H1 (cell line): ENCODE data around the gene EFHD1. TPM values are rescaled to one million over a fixed set of nuclear protein-coding genes. Genes with fewer than 3 reads are reported as not detected.

ENCODE experiments used
- CTCF ChIA-PET: fragments of 300-600 bp; sonication (Branson Sonifier 250); formaldehyde crosslinking; loops from one replicate; lab custom pipeline; 2021; ENCODE audit not compliant: partially characterized antibody; lab: Charles Lee
- POLR2A ChIA-PET: fragments of 300-600 bp; sonication (Branson Sonifier 250); formaldehyde crosslinking; loops from one replicate; lab custom pipeline; 2021; ENCODE audit warnings: inconsistent platforms; ENCODE audit not compliant: partially characterized antibody; lab: Charles Lee
- DNase-seq, 2 experiments: peaks; one replicate each; pipeline versions ENCODE4 v3.0.0 to v3.0.0-alpha.2; 2010 to 2022; ENCODE audit warnings: low spot score in 2 of 2, low read depth in 1 of 2, mixed read lengths in 1 of 2
- FAIRE-seq: peaks from 2 replicates; lab custom pipeline; 2011; peaks lifted over from hg19 to GRCh38; lab: Jason Lieb, UNC
- H2AFZ ChIP-seq: 2 replicates; pipeline ENCODE4 v1.8.1; 2012; ENCODE audit warnings: low read length, inconsistent platforms
- H2AK5ac ChIP-seq: 2 replicates; pipeline ENCODE4 v1.6.1; 2013; ENCODE audit warnings: low read depth, low read length
- H2BK120ac ChIP-seq: replicated peaks from 2 replicates; pipeline ENCODE3; 2013; ENCODE audit warnings: low read depth, low read length, inconsistent platforms
- H2BK12ac ChIP-seq: 2 replicates; pipeline ENCODE4 v1.6.1; 2013; ENCODE audit warnings: low read depth, low read length
- H2BK15ac ChIP-seq: 2 replicates; pipeline ENCODE4 v1.6.1; 2013; ENCODE audit warnings: low read length
- H2BK20ac ChIP-seq: 2 replicates; pipeline ENCODE4 v1.6.1; 2013; ENCODE audit warnings: low read length
- H2BK5ac ChIP-seq: 2 replicates; pipeline ENCODE4 v1.6.1; 2013; ENCODE audit warnings: low read depth, low read length
- H3K14ac ChIP-seq: 2 replicates; pipeline ENCODE4 v1.6.1; 2013; ENCODE audit warnings: inconsistent platforms; ENCODE audit not compliant: insufficient read length
- H3K18ac ChIP-seq: 2 replicates; pipeline ENCODE4 v1.6.1; 2013; ENCODE audit warnings: low read length; ENCODE audit errors: extremely low read depth
- H3K23ac ChIP-seq: 2 replicates; pipeline ENCODE4 v1.6.1; 2013; ENCODE audit warnings: inconsistent platforms; ENCODE audit not compliant: insufficient read length
- H3K23me2 ChIP-seq: 2 replicates; pipeline ENCODE4 v1.6.1; 2013; ENCODE audit warnings: low read depth, low read length
- H3K27ac ChIP-seq: 2 replicates; pipeline ENCODE4 v1.6.1; 2011; ENCODE audit warnings: low read depth, low read length, inconsistent platforms
- H3K27me3 ChIP-seq, 4 experiments: replicated peaks in 1 of 4; 1 replicate in 1 of 4; 2 replicates in 3 of 4; pipeline versions ENCODE4 v1.6.1 to v1.8.1; 2011 to 2013; ENCODE audit warnings: low read length in 3 of 4, mild to moderate bottlenecking in 3 of 4, inconsistent platforms in 2 of 4, mixed read lengths in 2 of 4, moderate library complexity in 1 of 4; ENCODE audit not compliant: control insufficient read depth in 3 of 4, insufficient read depth in 3 of 4; ENCODE audit errors: extremely low read depth in 1 of 4
- H3K36me3 ChIP-seq, 4 experiments: 2 replicates each; pipeline versions ENCODE4 v1.6.1 to v1.8.1; 2011 to 2013; ENCODE audit warnings: mild to moderate bottlenecking in 4 of 4, low read length in 3 of 4, moderate library complexity in 2 of 4, control low read depth in 1 of 4, inconsistent platforms in 1 of 4; ENCODE audit not compliant: insufficient read depth in 4 of 4, control insufficient read depth in 2 of 4
- H3K4ac ChIP-seq: replicated peaks from 2 replicates; pipeline ENCODE3; 2013; ENCODE audit warnings: low read length, low read depth, mixed read lengths, inconsistent platforms; ENCODE audit not compliant: insufficient read length
- H3K4me1 ChIP-seq, 4 experiments: replicated peaks in 1 of 4; 1 replicate in 1 of 4; 2 replicates in 3 of 4; pipeline versions ENCODE4 v1.6.1 to v1.8.1; 2011 to 2013; ENCODE audit warnings: low read length in 3 of 4, inconsistent platforms in 2 of 4, mixed read lengths in 1 of 4; ENCODE audit not compliant: insufficient read depth in 4 of 4, control insufficient read depth in 3 of 4
- H3K4me2 ChIP-seq, 2 experiments: 2 replicates each; pipeline versions ENCODE4 v1.6.1 to v1.8.1; 2011 to 2013; ENCODE audit warnings: low read depth in 2 of 2, low read length in 2 of 2, control low read depth in 1 of 2, inconsistent platforms in 1 of 2, mild to moderate bottlenecking in 1 of 2; ENCODE audit not compliant: insufficient read depth in 1 of 2
- H3K4me3 ChIP-seq, 4 experiments: fragments of 200-600, 300-600 bp in 1 of 4; sonication (generic), shearing (Covaris generic), sonication (Bioruptor Twin) in 1 of 4; 2 replicates each; pipeline versions ENCODE4 v1.5.1 to v1.8.1; 2011 to 2016; ENCODE audit warnings: low read length in 4 of 4, low read depth in 3 of 4, control low read depth in 2 of 4, inconsistent platforms in 2 of 4, mild to moderate bottlenecking in 2 of 4, mixed read lengths in 1 of 4, moderate library complexity in 1 of 4; ENCODE audit not compliant: insufficient read depth in 2 of 4; ENCODE audit errors: extremely low read depth in 1 of 4
- H3K56ac ChIP-seq: replicated peaks from 2 replicates; pipeline ENCODE3; 2013; ENCODE audit warnings: low read depth, mild to moderate bottlenecking, mixed read lengths, low read length, inconsistent platforms; ENCODE audit not compliant: insufficient read length
- H3K79me1 ChIP-seq: 2 replicates; pipeline ENCODE4 v1.6.1; 2013; ENCODE audit warnings: low read depth, low read length, control low read depth
- H3K79me2 ChIP-seq, 2 experiments: 2 replicates each; pipeline versions ENCODE4 v1.6.1 to v1.8.1; 2012 to 2013; ENCODE audit warnings: low read length in 2 of 2, mild to moderate bottlenecking in 2 of 2, inconsistent platforms in 1 of 2; ENCODE audit not compliant: insufficient read depth in 2 of 2, control insufficient read depth in 1 of 2
- H3K9ac ChIP-seq, 4 experiments: replicated peaks in 1 of 4; 1 replicate in 1 of 4; 2 replicates in 3 of 4; pipeline versions ENCODE4 v1.6.1 to v1.8.1; 2011 to 2013; ENCODE audit warnings: low read depth in 3 of 4, low read length in 3 of 4, control low read depth in 2 of 4, mild to moderate bottlenecking in 2 of 4, moderate library complexity in 2 of 4, inconsistent platforms in 1 of 4; ENCODE audit errors: extremely low read depth in 1 of 4
- H3K9me3 ChIP-seq, 2 experiments: 2 replicates each; pipeline versions ENCODE4 v1.6.1 to v1.8.1; 2012 to 2013; ENCODE audit warnings: mild to moderate bottlenecking in 2 of 2, moderate library complexity in 2 of 2, control low read depth in 1 of 2, inconsistent platforms in 1 of 2, low read depth in 1 of 2, low read length in 1 of 2, mixed read lengths in 1 of 2; ENCODE audit not compliant: insufficient read depth in 2 of 2
- H4K20me1 ChIP-seq, 2 experiments: replicated peaks in 1 of 2; 2 replicates each; pipeline versions ENCODE3 to v1.8.1; 2011 to 2013; ENCODE audit warnings: inconsistent platforms in 2 of 2, low read length in 2 of 2, mild to moderate bottlenecking in 1 of 2; ENCODE audit not compliant: insufficient read depth in 2 of 2, control insufficient read depth in 1 of 2
- H4K5ac ChIP-seq: 2 replicates; pipeline ENCODE4 v1.6.1; 2013; ENCODE audit warnings: low read length, low read depth, mixed read lengths, inconsistent platforms; ENCODE audit not compliant: insufficient read length
- H4K8ac ChIP-seq: 2 replicates; pipeline ENCODE4 v1.8.0; 2013; ENCODE audit warnings: mild to moderate bottlenecking, moderate library complexity, low read length, inconsistent platforms; ENCODE audit not compliant: insufficient read depth; ENCODE audit errors: extremely low read depth
- H4K91ac ChIP-seq: replicated peaks from 2 replicates; pipeline ENCODE3; 2013; ENCODE audit warnings: low read length, mixed read lengths, inconsistent platforms; ENCODE audit not compliant: insufficient read length
- BACH1 ChIP-seq: IDR thresholded peaks from 2 replicates; pipeline ENCODE4 v1.6.1; 2012; ENCODE audit warnings: low read length, improper control_type of control experiment
- CBX5 ChIP-seq: fragments of 300-800, 300-1000 bp; sonication (generic); IDR thresholded peaks from 2 replicates; pipeline ENCODE4 v1.7.1; 2016; ENCODE audit warnings: antibody characterized with exemption, low read length, low read depth
- CBX8 ChIP-seq: fragments of 300-800, 300-1000 bp; sonication (generic); IDR thresholded peaks from 2 replicates; pipeline ENCODE4 v1.7.1; 2016; ENCODE audit warnings: low read depth, low read length, borderline replicate concordance
- CEBPB ChIP-seq: IDR thresholded peaks from 2 replicates; pipeline ENCODE4 v1.6.1; 2012; ENCODE audit warnings: low read depth, low read length
- EZH2 ChIP-seq: fragments of 200-600 bp; sonication (generic); IDR thresholded peaks from 2 replicates; pipeline ENCODE4 v1.7.1; 2012; ENCODE audit warnings: low read depth, mild to moderate bottlenecking, moderate library complexity, low read length, inconsistent platforms; ENCODE audit not compliant: severe bottlenecking
- GABPA ChIP-seq: IDR thresholded peaks from 2 replicates; pipeline ENCODE4 v1.6.1; 2011; ENCODE audit warnings: mild to moderate bottlenecking, low read length, moderate library complexity, borderline replicate concordance; ENCODE audit not compliant: insufficient read depth
- JUN ChIP-seq: IDR thresholded peaks from 2 replicates; pipeline ENCODE4 v1.6.1; 2011; ENCODE audit warnings: low read depth, mild to moderate bottlenecking, improper control_type of control experiment, low read length
- KDM4A ChIP-seq: IDR thresholded peaks from one replicate; pipeline ENCODE4 v1.7.1; 2012; ENCODE audit warnings: low read depth, mild to moderate bottlenecking, moderate library complexity, low read length, inconsistent platforms; ENCODE audit not compliant: severe bottlenecking
- MAX ChIP-seq: IDR thresholded peaks from 2 replicates; pipeline ENCODE4 v1.6.1; 2012; ENCODE audit warnings: inconsistent platforms
- SIN3A ChIP-seq, 2 experiments: IDR thresholded peaks in 1 of 2; conservative IDR thresholded peaks in 1 of 2; 2 replicates each; pipeline ENCODE4 v1.6.1; 2011 to 2012; ENCODE audit warnings: low read length in 2 of 2, improper control_type of control experiment in 1 of 2, low read depth in 1 of 2, mild to moderate bottlenecking in 1 of 2
- SIRT6 ChIP-seq: IDR thresholded peaks from one replicate; pipeline ENCODE4 v1.7.1; 2012; ENCODE audit warnings: low read length, inconsistent platforms
- TCF12 ChIP-seq: IDR thresholded peaks from 2 replicates; pipeline ENCODE4 v1.6.1; 2011; ENCODE audit warnings: low read depth, mild to moderate bottlenecking, low read length
- YY1 ChIP-seq: IDR thresholded peaks from 2 replicates; pipeline ENCODE4 v1.6.1; 2011; ENCODE audit warnings: low read depth, mild to moderate bottlenecking, low read length
- WGBS, 2 experiments: shearing (Covaris generic) in 1 of 2; methylation state at CpG; one replicate each; pipeline versions ENCODE4 v1.1.6 to v1.1.7; 2013 to 2015; ENCODE audit warnings: low lambda C conversion rate in 2 of 2, mixed read lengths in 2 of 2, inconsistent platforms in 1 of 2, low coverage in 1 of 2, missing lambda C conversion rate in 1 of 2; ENCODE audit not compliant: insufficient replicate concordance in 2 of 2, insufficient coverage in 1 of 2, insufficient read length in 1 of 2; ENCODE audit errors: extremely low coverage in 1 of 2, missing lambda C conversion rate in 1 of 2; 5-methylcytosine and 5-hydroxymethylcytosine counted together
- polyA plus RNA-seq, 7 experiments: library from polyadenylated mRNA; depleted of rRNA in 3 of 7; stranded (reverse) in 5 of 7; unstranded in 2 of 7; fragments of >200 nt in 5 of 7; fragments of 200-250 nt in 2 of 7; gene quantifications; 1 replicate in 5 of 7; 2 replicates in 1 of 7; 4 replicates in 1 of 7; pipeline versions ENCODE4 v1.2.1 to v1.2.3, GENCODE V29; 2011 to 2013; ENCODE audit warnings: missing spikeins in 2 of 7, mixed read lengths in 2 of 7
- total RNA-seq: library from RNA; stranded (reverse); fragmentation: NEBNext Ultra II Directional; extraction: Animal tissue kit (Norgen Biotek cat#: 25700); gene quantifications from 2 replicates; pipeline ENCODE4 v1.2.1, GENCODE V29; 2021

Gene EFHD1
- total and polyA plus RNA-seq, 2 of the 8 experiments (the other 6 are each of a cell fraction or from before 2014, with no cell fraction given) = 3.4 to 4.5 TPM

GRCh38 chr2:232707076-232707475 lies 73.7 kb downstream of the EFHD1 start:
- no peak for DNase-seq
- H3K18ac ChIP-seq = no peak overlapping the region
- H2BK20ac ChIP-seq = no peak overlapping the region

More at GRCh38 chr2:232707076-232707475, 73.7 kb downstream of the EFHD1 start:
- TF ChIP-seq TCF12 = no peak
- TF ChIP-seq CBX8 = no peak
- no peak for TF ChIP-seq KDM4A
- TF ChIP-seq SIN3A (conservative IDR thresholded peaks at IDR 0.05 in 1 of 2, IDR thresholded peaks at IDR 0.05 in 1 of 2; ENCODE audit: low read depth in 1 of 2, low read length in 2 of 2) = no peak
- TF ChIP-seq SIRT6 = no peak
- no peak for TF ChIP-seq YY1
- TF ChIP-seq EZH2 = no peak
- no peak for TF ChIP-seq GABPA
- no peak for TF ChIP-seq MAX
- TF ChIP-seq BACH1 = no peak
- TF ChIP-seq JUN = no peak
- TF ChIP-seq CBX5 = no peak
- TF ChIP-seq CEBPB = no peak
- Histone ChIP-seq H3K14ac (no peak overlapping the region), H4K91ac (no peak overlapping the region), H2BK12ac (no peak overlapping the region), H3K4me3 (no peak overlapping the region), H3K79me2 (peaks cover 6 to 77% of the 10 kb centered on the region in 2 experiments; a peak in 3 of 4 replicates), H2BK120ac (no peak overlapping the region), H3K4me1 (no peaks in the 10 kb centered on the region), H3K79me1 (peaks cover 7% of the 10 kb centered on the region; the same call in 1 of the 2 replicates), H3K23ac (no peak overlapping the region), H3K36me3 (peaks cover 4 to 15% (median 6%) of the 10 kb centered on the region in 4 experiments; a peak in 5 of 8 replicates), H3K27me3 (peaks cover 0 to 2% (median 0%) of the 10 kb centered on the region in 4 experiments; a peak in 1 of 7 replicates), H3K56ac (no peak overlapping the region), H2BK15ac (no peak overlapping the region), H2BK5ac (no peak overlapping the region), H3K9me3 (no peaks in the 10 kb centered on the region), H3K27ac (no peak overlapping the region), H3K23me2 (no peaks in the 10 kb centered on the region), H4K5ac (no peak overlapping the region), H2AFZ (no peak overlapping the region), H4K20me1 (peaks cover 0 to 5% of the 10 kb centered on the region in 2 experiments), H3K9ac (no peak overlapping the region), H3K4ac (no peak overlapping the region), H4K8ac (no peak overlapping the region), H2AK5ac (no peak overlapping the region), H3K4me2 (no peak overlapping the region)
- POLR2A ChIA-PET = interaction anchor here (1.2 kb wide), 1 partner anchor 10 kb away, joined by 4 read pairs; the partner anchor contains the start of gene GIGYF2
- WGBS, 2 experiments = 84% methylated on average over 4 of the region's 4 CpGs; no CpG with 5 or more reads in 1 of the 2 experiments
- FAIRE-seq = no peak
- CTCF ChIA-PET = interaction anchor here (1.1 to 1.2 kb wide), 2 partner anchors 16 to 148 kb away, joined by 3 to 4 read pairs; no protein-coding TSS in a partner anchor
